ENCODE data around the gene PXDC1.

PXDC1 gene

DNA sequence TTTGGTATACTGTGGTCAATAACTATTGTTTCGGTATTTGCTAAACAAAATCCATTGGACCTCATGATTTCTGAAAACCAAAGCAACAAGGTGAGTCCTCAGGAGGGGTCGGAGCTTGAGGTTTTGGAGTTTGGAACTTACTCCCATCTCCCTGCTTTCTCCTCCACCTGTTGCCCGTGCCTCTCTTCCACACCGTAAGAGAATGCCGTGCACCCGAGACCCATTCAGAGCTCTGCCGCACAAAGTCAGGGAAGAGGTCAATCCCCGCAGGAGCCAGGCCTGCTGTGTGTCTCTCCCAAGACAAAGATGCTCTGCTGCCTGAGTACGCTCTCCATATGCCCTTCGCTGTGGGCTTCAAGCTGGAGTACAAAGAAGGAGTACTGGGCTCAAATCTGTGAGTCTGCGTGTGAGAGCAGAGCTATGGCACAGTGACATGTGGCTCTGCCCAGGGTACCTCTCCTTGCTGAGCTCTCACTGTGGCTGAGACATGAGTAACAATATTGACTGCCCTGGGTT is 23.9 kb downstream of the PXDC1 start:
- Mint-ChIP-seq H3K27ac (no peak overlapping the region), H3K27me3 (ENCODE audit: low read depth, poor library complexity) (peaks cover 15% of the 10 kb centered on the region), H3K9me3 (no peaks in the 10 kb centered on the region), H3K4me1 (peaks cover 64% of the 10 kb centered on the region), H3K36me3 (ENCODE audit: low read depth) (no peaks in the 10 kb centered on the region), H3K4me3 (no peak overlapping the region)
- TF ChIP-seq, protein P1, sequence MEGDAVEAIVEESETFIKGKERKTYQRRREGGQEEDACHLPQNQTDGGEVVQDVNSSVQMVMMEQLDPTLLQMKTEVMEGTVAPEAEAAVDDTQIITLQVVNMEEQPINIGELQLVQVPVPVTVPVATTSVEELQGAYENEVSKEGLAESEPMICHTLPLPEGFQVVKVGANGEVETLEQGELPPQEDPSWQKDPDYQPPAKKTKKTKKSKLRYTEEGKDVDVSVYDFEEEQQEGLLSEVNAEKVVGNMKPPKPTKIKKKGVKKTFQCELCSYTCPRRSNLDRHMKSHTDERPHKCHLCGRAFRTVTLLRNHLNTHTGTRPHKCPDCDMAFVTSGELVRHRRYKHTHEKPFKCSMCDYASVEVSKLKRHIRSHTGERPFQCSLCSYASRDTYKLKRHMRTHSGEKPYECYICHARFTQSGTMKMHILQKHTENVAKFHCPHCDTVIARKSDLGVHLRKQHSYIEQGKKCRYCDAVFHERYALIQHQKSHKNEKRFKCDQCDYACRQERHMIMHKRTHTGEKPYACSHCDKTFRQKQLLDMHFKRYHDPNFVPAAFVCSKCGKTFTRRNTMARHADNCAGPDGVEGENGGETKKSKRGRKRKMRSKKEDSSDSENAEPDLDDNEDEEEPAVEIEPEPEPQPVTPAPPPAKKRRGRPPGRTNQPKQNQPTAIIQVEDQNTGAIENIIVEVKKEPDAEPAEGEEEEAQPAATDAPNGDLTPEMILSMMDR (IDR thresholded peaks at IDR 0.05), result no peak
- no peak for DNase-seq

DNA sequence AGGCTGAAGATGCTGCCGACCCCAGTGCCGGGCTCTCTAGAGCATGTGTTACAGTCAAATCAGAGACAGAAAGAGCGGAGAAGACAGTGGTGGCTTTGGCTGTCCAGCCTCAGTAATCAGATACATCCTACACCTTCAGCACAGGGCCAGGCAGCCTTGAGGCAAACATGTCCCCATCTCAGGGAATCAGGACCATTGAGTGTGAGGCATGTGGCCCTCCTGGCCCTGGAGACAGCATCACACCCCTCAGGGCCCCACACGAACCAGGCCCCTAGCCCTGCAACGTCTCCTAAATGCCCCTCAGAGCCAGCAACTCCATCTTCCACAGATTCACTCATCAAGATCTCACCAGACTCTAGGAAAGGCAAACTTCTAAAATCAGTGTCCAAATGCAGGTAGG is 24.5 kb downstream of the PXDC1 start:
- peaks cover 15% of the 10 kb centered on the region for H3K27me3 Mint-ChIP-seq (ENCODE audit: low read depth, poor library complexity)
- no peak overlapping the region for H3K4me3 Mint-ChIP-seq
- no peak overlapping the region for H3K27ac Mint-ChIP-seq
- peaks cover 64% of the 10 kb centered on the region for H3K4me1 Mint-ChIP-seq
- no peak for DNase-seq
- H3K36me3 Mint-ChIP-seq (ENCODE audit: low read depth), result no peaks in the 10 kb centered on the region
- TF ChIP-seq, protein P1 (IDR thresholded peaks at IDR 0.05), result no peak
- H3K9me3 Mint-ChIP-seq, result no peaks in the 10 kb centered on the region

DNA sequence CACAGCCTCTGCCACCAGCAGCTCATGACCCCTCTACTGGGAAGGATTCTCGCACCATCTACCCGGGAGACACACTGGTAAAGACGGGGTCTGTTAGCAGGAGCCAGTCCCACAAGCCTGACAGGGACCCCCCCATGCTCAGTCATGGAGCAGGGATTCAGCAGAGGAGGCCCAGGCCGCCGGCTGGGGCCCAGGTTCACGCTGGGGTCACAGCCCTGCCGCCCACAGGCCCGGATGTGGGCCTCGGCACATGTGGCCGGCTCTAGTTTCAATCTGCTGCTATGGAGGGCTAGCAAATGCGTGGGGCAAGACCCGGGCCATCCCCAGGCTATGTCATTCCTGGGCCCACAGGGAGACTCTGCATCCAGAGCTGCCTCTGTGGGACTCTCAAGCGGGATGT is 25.1 kb downstream of the PXDC1 start:
- Mint-ChIP-seq H3K27me3 (ENCODE audit: low read depth, poor library complexity) (peaks cover 15% of the 10 kb centered on the region), H3K36me3 (ENCODE audit: low read depth) (no peaks in the 10 kb centered on the region), H3K4me3 (no peak overlapping the region), H3K4me1 (peaks cover 64% of the 10 kb centered on the region), H3K9me3 (no peaks in the 10 kb centered on the region), H3K27ac (no peak overlapping the region)
- DNase-seq, result no peak
- TF ChIP-seq, protein P1 (IDR thresholded peaks at IDR 0.05), result no peak

DNA sequence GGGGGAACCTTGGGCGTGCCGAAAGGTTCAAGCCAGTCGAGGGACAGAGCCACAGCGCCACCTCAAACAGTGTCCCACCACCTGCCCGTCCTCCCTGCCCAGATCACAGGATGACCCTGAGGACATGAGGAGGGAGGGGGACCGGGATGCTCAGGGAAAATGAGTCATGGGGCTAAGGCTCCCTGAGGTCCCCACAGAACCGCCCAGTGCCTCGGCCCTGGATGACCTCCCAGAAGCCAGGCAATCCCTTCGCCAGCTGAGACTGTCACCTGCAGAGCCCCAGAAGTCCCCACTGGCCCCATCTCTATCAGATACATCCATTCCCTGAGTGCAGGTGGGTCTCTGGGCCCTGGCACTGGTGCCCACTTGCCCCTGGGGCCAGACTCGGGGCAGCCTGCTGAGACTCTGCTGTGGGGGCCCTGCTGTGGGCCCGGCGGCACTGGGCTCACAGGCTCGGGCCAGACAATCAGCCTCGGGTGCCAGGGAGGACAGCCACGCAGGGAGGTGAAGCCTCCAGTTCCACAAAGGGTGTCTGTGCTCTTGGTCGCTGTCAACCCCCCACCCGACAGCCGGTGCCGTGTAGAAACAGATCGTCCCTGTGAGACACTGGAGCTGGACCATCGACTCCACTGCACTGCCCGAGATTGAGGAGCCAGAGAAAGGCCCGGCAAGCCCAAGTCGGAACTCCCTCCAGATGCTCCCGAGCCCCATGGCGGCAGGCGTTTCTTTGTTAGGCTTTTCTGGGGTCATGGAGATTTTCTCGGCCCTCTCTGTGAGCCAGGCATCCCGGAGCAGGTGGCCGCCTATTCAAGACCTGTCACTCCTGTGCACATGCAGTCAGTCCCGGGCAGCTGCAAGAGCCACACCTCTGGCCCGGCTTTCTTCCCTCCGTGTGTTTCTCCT is 26.1 kb downstream of the PXDC1 start:
- peaks cover 15% of the 10 kb centered on the region for H3K27me3 Mint-ChIP-seq (ENCODE audit: low read depth, poor library complexity)
- no peak overlapping the region for H3K27ac Mint-ChIP-seq
- H3K9me3 Mint-ChIP-seq, result no peaks in the 10 kb centered on the region
- DNase-seq, result no peak
- TF ChIP-seq, protein P1 (IDR thresholded peaks at IDR 0.05), result no peak
- H3K4me1 Mint-ChIP-seq, result peaks cover 63% of the 10 kb centered on the region
- no peak overlapping the region for H3K4me3 Mint-ChIP-seq
- no peaks in the 10 kb centered on the region for H3K36me3 Mint-ChIP-seq (ENCODE audit: low read depth)

DNA sequence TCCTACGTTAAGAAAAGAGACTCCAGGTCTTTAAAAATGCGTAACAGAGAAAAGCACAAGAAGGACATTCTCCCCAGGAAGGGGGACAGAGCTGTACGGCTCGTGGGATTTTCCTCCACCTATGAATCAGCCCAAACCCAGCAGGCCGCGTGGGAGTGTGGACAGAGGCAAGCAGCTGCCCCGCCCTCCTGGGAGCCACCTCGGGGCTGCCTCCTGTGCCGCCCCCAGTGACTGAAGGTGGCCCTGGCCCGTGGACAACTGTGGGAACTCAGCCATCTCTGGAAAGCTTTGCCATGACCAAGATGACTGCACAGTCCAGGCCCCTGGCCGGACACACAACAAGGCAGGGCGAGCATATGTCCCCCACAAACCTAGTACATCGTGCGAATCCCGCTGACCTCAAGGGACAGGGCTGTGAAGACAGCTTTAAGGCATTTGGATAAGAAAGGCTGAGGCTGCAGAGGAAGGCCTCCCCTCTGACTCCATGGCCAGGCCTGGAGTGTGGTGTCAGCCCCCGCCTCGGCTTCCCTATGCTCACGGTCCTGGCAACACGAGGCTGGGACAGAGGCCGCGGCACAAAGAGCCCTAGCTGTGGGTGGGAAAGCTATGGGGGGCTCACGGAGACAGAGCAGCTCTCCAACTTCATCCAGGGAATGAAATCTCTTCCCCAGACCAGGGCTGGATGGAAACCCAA is 26.9 kb downstream of the PXDC1 start:
- Mint-ChIP-seq H3K36me3 (ENCODE audit: low read depth) (no peaks in the 10 kb centered on the region), H3K9me3 (peaks cover 5% of the 10 kb centered on the region), H3K27me3 (ENCODE audit: low read depth, poor library complexity) (peaks cover 12% of the 10 kb centered on the region), H3K27ac (no peak overlapping the region), H3K4me3 (no peak overlapping the region), H3K4me1 (peaks cover 62% of the 10 kb centered on the region)
- TF ChIP-seq, protein P1 (IDR thresholded peaks at IDR 0.05), result no peak
- no peak for DNase-seq

Measured in nephron progenitor cell (in vitro differentiated cells).